ENCODE measurements around the gene FAM117A.

Gene FAM117A
- total RNA-seq, result 1.6 to 5.4 (median 2.5) reads per million in 17 experiments

- peak; percentile 94 to 97 (median 96) for DNase-seq
Observed at GRCh38 chr17:49763735-49764558, at the start of gene FAM117A. Gene FAM117A (minus strand): TSS chr17:49764131. CDS start chr17:49764087, 44 bp downstream.

GRCh38 chr17:49809056-49809455, 45.1 kb upstream of the FAM117A start:
- DNase-seq, result no peak

GRCh38 chr17:49798738-49799137, 34.8 kb upstream of the FAM117A start:
- no peak for DNase-seq

GRCh38 chr17:49798182-49798581, 34.3 kb upstream of the FAM117A start:
- no peak for DNase-seq

- DNase-seq, result no peak
Observed at GRCh38 chr17:49795372-49795771, 31.4 kb upstream of the FAM117A start.

GRCh38 chr17:49793309-49793708, 29.4 kb upstream of the FAM117A start:
- DNase-seq, result no peak

GRCh38 chr17:49789243-49789578, 25.3 kb upstream of the FAM117A start:
- DNase-seq, result no peak

- DNase-seq, result peak; percentile 99 to 100 (median 100)
Observed at GRCh38 chr17:49788478-49789242, 24.7 kb upstream of the FAM117A start, which contains the start of gene KAT7. Gene KAT7 (plus strand): TSS chr17:49788681. CDS start chr17:49788835, 154 bp downstream.

GRCh38 chr17:49787884-49788477, 24.1 kb upstream of the FAM117A start:
- no peak for DNase-seq

- no peak for DNase-seq
Observed at GRCh38 chr17:49784636-49785035, 20.7 kb upstream of the FAM117A start.

GRCh38 chr17:49783791-49784190, 19.9 kb upstream of the FAM117A start:
- DNase-seq, result no peak

- DNase-seq, result no peak
Observed at GRCh38 chr17:49783071-49783715, 19.3 kb upstream of the FAM117A start.

- peak; percentile 45 to 73 (median 65) for DNase-seq
Observed at GRCh38 chr17:49779739-49780231, 15.9 kb upstream of the FAM117A start.

GRCh38 chr17:49779156-49779738, 15.3 kb upstream of the FAM117A start:
- DNase-seq, result no peak

GRCh38 chr17:49777563-49777962, 13.6 kb upstream of the FAM117A start:
- DNase-seq, result no peak

GRCh38 chr17:49776551-49777300, 12.8 kb upstream of the FAM117A start:
- no peak for DNase-seq

GRCh38 chr17:49775546-49776260, 11.8 kb upstream of the FAM117A start:
- DNase-seq, result peak in 3 of 4 experiments; percentile 26 to 32 (median 31)

- DNase-seq, result no peak
Observed at GRCh38 chr17:49766918-49767530, 3.1 kb upstream of the FAM117A start.

GRCh38 chr17:49764559-49765180, 739 bp upstream of the FAM117A start:
- DNase-seq, result no peak

Measured in suppressor macrophage (primary cell).